GM19455 (cell line): ENCODE data around the gene MAP3K14.
"Not testable (repeated sequence)": the region's sequence is repeated elsewhere in the genome, so short reads cannot be mapped to it uniquely, and the experiment has no call there.

Source experiments
- ATAC-seq: cut with Tn5 transposase; IDR thresholded peaks from one replicate; pipeline ENCODE4 v1.9.1; 2021; ENCODE audit not compliant: unreplicated experiment

The MAP3K14 gene

DNA sequence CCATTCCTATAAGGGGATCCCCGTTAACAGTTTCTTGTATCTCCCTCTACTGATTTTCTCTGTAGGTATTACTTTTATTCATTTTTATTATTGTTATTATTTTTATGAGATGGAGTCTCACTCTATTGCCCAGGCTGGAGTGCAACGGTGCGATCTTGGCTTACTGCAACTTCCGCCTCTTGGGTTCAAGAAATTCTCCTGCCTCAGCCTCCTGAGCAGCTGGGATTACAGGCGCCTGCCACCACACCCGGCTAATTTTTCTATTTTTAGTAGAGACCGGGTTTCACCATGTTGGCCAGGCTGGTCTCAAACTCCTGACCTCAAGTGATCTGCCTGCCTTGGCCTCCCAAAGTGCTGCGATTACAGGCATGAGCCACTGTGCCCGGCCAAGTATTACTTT is 14.6 kb downstream of the MAP3K14 start:
- not testable (repeated sequence) for ATAC-seq

- no peak for ATAC-seq
Observed at GRCh38 chr17:45301674-45302073, 15.1 kb downstream of the MAP3K14 start.

GRCh38 chr17:45300060-45300751 is 16.6 kb downstream of the MAP3K14 start:
- ATAC-seq, result no peak

- no peak for ATAC-seq
Observed at GRCh38 chr17:45299361-45299760, 17.5 kb downstream of the MAP3K14 start.

GRCh38 chr17:45298546-45299285 is 18.1 kb downstream of the MAP3K14 start:
- ATAC-seq, result no peak

DNA sequence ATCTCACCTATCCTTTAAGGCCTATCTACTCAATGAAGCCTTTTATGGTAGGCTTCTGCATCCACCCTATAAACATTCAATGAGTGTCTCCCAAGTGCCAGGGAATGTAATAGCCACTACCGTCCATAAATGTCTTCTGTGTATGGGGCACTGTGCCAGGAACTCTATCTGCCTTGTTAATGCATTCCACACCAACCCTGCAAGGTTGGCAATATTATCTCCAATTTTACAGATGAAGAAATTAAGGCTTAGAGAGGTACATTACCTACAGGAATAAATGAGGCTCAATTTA is 20.0 kb downstream of the MAP3K14 start:
- no peak for ATAC-seq

GRCh38 chr17:45296003-45296832 is 20.6 kb downstream of the MAP3K14 start:
- no peak for ATAC-seq

- no peak for ATAC-seq
Observed at GRCh38 chr17:45294506-45294905, 22.3 kb downstream of the MAP3K14 start.

DNA sequence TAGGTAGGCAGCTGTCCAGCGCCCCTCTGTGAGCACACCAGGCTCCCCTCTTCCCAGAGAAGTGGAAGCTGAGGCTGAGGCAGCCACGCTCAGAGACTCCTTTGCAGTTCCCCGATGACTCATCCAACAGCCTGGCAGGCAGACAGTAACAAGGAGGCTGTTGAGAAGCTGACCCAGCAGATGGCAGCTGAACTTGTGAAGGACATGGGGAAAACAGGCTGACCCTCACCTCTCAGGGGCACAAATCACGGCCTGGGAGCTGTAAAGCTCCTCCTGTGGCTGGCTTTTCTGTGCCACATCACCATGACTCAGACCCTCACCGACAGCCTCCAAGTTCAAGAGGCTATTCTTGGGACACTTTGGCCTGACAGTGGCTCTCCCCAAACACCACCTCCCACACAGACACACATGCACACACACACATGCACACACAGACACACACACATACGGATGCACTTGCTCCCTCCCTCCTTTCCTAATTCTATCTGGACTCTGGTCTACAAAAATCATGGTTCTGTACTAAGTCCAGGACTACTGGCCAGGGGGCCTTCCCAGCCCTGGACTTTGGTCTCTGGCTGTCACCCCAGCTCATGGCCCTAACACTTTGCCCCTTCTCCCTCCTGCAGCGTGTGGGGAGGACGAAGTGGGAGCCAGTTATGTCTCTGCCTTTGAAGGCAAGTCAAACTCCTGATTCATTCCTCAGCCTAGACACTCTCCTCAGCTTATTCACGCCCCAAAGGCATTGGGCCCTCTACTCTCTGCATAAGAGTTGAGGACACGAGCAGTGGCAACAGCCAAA is 23.2 kb downstream of the MAP3K14 start:
- no peak for ATAC-seq

DNA sequence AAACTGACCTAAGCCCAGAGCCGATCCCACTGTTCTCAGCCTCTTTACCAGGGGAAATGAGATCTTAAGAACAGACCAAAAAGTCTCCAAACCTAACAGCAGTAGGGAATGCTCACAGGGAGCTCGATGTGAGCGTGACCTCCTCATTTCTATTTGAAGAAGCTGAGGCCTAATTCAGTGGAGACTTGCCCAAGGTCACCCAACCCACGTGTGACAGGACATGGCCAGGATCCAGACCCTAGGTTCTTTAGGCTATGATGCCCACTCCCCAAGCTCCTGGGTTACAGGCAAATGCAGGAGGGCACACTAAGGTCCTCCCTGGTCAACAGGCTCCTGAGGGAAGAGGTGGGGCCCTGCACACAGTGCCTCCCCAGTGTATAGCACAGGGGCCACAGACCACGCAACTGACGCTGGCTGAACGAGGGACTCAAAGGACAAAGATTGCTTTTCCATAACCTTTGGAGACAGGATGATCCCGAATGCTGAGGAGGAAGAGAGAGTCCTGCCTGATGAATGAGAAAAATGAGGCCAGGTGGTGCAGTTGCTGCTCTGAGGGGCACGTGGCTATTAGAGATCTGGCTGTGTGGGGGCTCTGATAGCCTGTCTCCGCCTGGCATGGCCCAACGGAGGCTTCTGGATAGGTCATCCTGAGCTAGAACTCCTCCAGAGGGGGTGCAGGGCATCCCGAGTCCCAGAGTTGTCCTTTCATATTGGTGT is 24.0 kb downstream of the MAP3K14 start:
- no peak for ATAC-seq

GRCh38 chr17:45291171-45291805 is 25.5 kb downstream of the MAP3K14 start:
- ATAC-seq, result no peak

DNA sequence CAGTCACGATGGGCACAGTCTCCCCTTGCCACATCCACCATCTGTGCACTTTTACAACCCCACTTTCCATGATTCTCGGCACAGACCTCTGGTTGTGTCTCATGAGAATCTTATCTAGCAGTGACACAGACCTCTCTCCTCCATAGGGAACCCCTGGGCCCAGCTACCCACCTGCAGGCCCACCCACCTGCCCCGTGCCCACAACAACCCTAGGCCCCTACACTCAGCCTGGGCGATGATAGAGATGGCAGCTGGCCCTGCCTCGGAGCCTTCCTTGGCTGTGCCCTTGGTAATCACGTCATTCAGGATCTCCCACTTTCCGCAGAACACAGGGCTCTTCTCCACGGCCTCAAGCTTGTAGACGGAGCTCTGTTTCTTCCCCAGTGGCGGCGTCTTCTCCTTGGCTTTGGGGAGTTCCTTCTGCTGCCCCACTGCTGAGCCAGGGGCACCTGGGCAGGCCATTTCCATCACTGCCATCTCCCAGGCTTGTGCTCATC is 26.5 kb downstream of the MAP3K14 start:
- no peak for ATAC-seq

GRCh38 chr17:45289301-45290268 is 27.2 kb downstream of the MAP3K14 start:
- ATAC-seq, result no peak

DNA sequence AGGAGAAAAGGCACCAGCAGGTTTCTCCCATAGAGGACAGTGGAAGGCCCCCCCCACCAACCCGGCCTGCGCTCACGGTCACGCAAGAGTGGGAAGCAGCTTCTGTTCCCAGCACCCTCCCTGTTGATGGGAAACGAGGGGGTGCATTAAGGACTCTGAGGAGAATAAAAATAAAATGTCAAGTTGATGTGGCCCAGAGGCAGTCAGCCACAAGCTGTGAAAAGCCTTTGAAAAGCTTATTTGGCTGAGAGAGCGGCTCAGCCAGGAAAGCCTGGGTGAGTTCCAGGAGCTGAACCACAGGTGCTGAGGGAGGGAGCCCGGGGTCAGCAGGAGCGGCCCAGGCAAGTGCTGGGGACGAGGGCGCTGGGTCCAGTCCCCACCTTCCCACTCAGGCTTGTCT is 28.0 kb downstream of the MAP3K14 start:
- ATAC-seq, result no peak

DNA sequence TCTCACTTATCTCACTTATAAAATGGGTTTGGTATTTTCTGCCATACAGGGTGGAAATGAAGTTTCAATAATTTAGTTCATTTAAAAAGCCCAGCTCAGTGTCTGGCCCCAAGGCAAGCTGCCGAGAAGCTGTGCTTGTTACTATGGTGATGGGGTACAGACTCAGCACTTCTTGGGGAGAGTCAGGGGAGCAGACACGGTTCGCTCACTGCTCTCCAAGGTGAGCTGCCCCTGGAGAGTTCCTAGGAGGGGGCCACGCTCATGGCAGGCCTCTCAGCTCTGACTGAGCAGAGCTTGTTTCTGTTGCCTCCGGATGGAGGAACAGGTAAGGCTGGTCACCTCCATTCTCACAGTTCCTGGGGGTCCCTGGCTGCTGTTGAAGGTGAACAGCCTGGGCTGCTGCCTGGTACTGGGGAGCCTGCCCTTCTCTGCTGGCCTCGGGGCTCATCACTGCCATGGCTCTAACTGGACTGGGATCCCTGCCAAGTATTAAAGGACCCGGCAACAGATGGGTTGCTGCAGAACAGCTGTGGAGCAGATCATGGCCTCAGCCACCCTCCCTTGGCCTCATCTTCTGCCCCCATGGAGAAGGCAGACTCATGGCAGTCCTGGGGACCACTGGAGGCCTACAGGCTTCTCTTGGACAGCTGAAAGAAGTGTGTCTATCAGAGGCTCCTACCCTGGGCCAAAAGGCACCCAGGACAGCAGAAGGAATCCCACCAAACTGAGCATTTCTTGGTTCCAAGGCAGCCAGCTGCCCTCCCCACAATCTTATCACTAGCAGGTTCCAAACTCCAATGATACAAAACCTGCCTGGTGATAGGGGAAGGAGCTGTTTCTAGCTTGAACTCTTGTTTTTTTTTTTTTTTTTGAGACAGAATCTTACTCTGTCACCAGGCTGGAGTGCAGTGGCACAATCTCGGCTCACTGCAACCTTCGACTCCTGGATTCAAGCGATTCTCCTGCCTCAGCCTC is 29.0 kb downstream of the MAP3K14 start:
- ATAC-seq, result no peak

DNA sequence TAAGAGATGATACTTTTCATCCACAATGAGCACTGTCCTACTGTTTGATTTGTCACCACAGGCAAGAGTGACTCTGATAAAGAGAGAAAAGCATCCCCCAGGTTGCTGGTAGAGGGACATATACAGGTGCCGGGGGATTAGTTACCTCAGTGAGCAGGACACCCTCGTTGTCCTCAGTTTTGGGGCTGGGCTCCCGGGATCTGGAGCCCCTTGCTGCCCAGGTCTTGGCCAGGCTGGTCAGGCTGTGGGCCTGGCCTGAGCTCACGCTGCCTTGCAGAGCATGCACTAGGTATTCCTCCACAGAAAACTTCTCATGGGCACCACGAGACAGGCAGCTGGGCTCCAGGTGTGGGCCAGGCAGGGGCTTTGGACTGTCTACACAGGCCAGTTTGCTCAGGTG is 30.5 kb downstream of the MAP3K14 start:
- ATAC-seq, result no peak
